ENCODE measurements around the gene PDZRN3. TPM values are rescaled to one million over a fixed set of nuclear protein-coding genes. Genes with fewer than 3 reads are reported as not detected.

PDZRN3 gene
- total and polyA plus RNA-seq, 2 of the 13 experiments (the other 11 are each of a cell fraction or from before 2014, with no cell fraction given): not detected

GRCh38 chr3:73423116-73423515, 201.6 kb downstream of the PDZRN3 start:
- Histone ChIP-seq H3K36me3 (replicated peaks in 1 of 2; ENCODE audit: control insufficient read depth in 1 of 2, insufficient read depth in 2 of 2, low read length in 2 of 2) (no peaks in the 10 kb centered on the region), H3K4me3 (replicated peaks in 1 of 3; ENCODE audit: insufficient read depth in 1 of 3, low read depth in 2 of 3, low read length in 3 of 3) (no peak overlapping the region), H4K20me1 (ENCODE audit: insufficient read depth, low read length) (no peaks in the 10 kb centered on the region), H3K27me3 (ENCODE audit: control insufficient read depth in 1 of 2, insufficient read depth in 2 of 2, low read length in 2 of 2) (no peaks in the 10 kb centered on the region; a peak in 1 of 5 replicates), H3K4me1 (ENCODE audit: insufficient read depth, low read length) (no peaks in the 10 kb centered on the region), H3K79me2 (ENCODE audit: insufficient read depth, low read length) (no peaks in the 10 kb centered on the region), H3K9me3 (ENCODE audit: low read length) (no peaks in the 10 kb centered on the region), H3K4me2 (ENCODE audit: low read depth, low read length) (no peak overlapping the region), H3K27ac (ENCODE audit: extremely low read length, insufficient read depth, low read length) (no peak overlapping the region), H2AFZ (ENCODE audit: low read length) (no peak overlapping the region), H3K9ac (ENCODE audit: insufficient read depth, low read depth, low read length) (no peak overlapping the region)
- ATAC-seq (no peak), DNase-seq (ENCODE audit: low spot score) (no peak), FAIRE-seq (no peak)
- no TSS peak for BruUV-seq (replicated peaks)
- in situ Hi-C loops (cut with HindIII; ENCODE audit: extremely low pct_ligation_motif_present, low pct_unique_long_range_greater_than_20kb): no loop called here
- ChIA-PET CTCF (ENCODE audit: low intra/inter-chr PET ratio, low total read pairs) (no interaction called here), POLR2A (no interaction called here)
- TF ChIP-seq SIX1 (CRISPR knock-in tag; IDR thresholded peaks at IDR 0.05; ENCODE audit: borderline replicate concordance) (no peak), ZNF468 (CRISPR knock-in tag; IDR thresholded peaks at IDR 0.05) (no peak), ZSCAN31 (CRISPR knock-in tag; IDR thresholded peaks at IDR 0.05; ENCODE audit: low read depth) (no peak), ZBTB10 (CRISPR knock-in tag; IDR thresholded peaks at IDR 0.05; ENCODE audit: borderline replicate concordance) (no peak), ZNF713 (CRISPR knock-in tag; IDR thresholded peaks at IDR 0.05) (no peak), NFE2 (CRISPR knock-in tag; IDR thresholded peaks at IDR 0.05) (no peak), CREB3 (CRISPR knock-in tag; IDR thresholded peaks at IDR 0.05) (no peak)
- intact Hi-C loops (cut with micrococcal nuclease; ENCODE audit: unreplicated experiment): no loop called here
- WGBS (ENCODE audit: low lambda C conversion rate): 42% methylated on average over 3 of the region's 3 CpGs

Data from HepG2 (cell line).